22Rv1 (cell line): ENCODE data around the gene CSPG4.
A peak's percentile ranks its signal among the peaks of the same experiment; 100 is the strongest.
"Not testable (repeated sequence)": the region's sequence is repeated elsewhere in the genome, so short reads cannot be mapped to it uniquely, and the experiment has no call there.

Experiments
- H3K27ac ChIP-seq: fragments of 450-650 bp; 2 replicates; pipeline ENCODE4 v1.5.1; 2017
- ZFX ChIP-seq: fragments of 450-650 bp; IDR thresholded peaks from 2 replicates; pipeline ENCODE4 v1.6.1; 2017; ENCODE audit warnings: antibody characterized with exemption, borderline replicate concordance
- TF ChIP-seq, protein P1 (sequence below): fragments of 450-650 bp; IDR thresholded peaks from 2 replicates; pipeline ENCODE4 v1.5.1; 2017; ENCODE audit warnings: mild to moderate bottlenecking

CSPG4 gene

DNA sequence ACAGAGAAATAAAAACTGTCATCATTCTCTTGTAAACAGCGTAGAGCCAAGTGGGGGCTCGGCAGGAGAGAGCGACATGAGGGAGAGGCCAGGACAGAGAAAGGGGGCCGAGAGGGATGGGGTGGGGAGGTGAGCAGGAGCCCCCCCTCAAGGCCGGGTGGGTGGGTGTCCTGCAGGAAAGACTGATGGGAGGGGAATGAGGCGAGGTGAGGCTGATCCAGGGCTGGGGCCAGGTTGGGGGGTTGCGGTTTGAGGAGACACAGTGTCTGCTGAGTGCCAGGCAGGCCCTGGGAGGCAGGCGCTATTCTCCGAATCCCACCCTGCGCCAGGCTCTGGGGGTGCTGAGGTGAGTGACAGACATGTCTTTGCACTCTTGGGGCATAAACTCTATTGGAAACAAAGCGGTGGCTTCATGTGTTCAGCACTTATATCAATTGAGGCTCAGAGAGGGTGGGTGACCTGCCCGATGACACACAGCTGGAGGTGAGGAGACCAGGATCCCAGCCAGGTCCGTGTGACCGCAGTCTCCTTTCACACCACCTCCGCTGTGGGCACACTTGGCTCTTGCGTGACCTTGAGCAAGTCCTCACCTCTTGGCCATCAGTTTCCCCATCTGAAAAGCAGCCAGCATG lies 19.6 kb upstream of the CSPG4 start:
- TF ChIP-seq, protein P1, sequence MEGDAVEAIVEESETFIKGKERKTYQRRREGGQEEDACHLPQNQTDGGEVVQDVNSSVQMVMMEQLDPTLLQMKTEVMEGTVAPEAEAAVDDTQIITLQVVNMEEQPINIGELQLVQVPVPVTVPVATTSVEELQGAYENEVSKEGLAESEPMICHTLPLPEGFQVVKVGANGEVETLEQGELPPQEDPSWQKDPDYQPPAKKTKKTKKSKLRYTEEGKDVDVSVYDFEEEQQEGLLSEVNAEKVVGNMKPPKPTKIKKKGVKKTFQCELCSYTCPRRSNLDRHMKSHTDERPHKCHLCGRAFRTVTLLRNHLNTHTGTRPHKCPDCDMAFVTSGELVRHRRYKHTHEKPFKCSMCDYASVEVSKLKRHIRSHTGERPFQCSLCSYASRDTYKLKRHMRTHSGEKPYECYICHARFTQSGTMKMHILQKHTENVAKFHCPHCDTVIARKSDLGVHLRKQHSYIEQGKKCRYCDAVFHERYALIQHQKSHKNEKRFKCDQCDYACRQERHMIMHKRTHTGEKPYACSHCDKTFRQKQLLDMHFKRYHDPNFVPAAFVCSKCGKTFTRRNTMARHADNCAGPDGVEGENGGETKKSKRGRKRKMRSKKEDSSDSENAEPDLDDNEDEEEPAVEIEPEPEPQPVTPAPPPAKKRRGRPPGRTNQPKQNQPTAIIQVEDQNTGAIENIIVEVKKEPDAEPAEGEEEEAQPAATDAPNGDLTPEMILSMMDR: no peak
- TF ChIP-seq ZFX: no peak
- no peak overlapping the region for H3K27ac ChIP-seq

DNA sequence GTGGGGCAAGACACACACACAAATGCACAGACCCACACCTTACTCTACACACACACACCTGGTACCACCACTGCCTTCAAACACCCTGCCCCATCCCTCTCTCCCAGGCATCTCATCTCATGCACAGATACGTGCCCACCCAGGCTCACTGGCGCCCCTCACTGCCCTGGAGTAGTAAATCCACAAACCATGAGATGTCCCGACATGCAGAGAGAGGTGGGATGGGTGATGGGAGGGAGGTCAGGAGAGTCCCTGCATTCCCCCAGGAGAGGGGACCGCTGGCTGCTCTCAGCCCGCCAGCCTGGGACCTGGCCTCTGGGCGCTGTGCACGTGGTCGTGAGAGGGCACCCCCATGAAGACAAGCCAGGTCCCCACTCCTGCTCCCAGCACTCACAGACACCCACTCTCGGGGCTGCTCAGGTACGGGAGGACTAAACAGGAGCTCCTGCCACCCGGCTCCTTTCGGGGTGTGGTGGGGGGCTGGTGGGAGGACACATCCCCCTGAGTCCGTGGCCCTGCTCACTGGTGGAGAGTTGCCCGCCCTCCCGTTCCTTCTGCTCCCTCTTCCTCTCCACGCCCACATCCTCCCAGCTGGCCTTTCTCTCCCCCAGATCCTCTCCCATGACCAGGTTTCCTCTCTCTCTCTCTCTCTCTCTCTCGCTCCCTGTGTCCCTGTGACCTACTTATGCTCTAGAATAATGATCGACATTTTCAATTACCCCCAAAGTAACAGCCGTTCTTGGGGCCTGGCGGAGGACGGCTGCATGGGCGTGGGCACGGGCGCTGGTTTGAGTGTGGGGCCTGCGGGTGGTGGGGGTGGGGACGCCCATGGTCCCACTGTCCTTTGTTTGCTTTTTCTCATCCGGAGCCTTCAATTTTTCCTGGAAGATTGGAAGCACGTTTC lies 18.9 kb upstream of the CSPG4 start:
- no peak overlapping the region for H3K27ac ChIP-seq
- no peak for TF ChIP-seq ZFX
- TF ChIP-seq, protein P1: no peak

DNA sequence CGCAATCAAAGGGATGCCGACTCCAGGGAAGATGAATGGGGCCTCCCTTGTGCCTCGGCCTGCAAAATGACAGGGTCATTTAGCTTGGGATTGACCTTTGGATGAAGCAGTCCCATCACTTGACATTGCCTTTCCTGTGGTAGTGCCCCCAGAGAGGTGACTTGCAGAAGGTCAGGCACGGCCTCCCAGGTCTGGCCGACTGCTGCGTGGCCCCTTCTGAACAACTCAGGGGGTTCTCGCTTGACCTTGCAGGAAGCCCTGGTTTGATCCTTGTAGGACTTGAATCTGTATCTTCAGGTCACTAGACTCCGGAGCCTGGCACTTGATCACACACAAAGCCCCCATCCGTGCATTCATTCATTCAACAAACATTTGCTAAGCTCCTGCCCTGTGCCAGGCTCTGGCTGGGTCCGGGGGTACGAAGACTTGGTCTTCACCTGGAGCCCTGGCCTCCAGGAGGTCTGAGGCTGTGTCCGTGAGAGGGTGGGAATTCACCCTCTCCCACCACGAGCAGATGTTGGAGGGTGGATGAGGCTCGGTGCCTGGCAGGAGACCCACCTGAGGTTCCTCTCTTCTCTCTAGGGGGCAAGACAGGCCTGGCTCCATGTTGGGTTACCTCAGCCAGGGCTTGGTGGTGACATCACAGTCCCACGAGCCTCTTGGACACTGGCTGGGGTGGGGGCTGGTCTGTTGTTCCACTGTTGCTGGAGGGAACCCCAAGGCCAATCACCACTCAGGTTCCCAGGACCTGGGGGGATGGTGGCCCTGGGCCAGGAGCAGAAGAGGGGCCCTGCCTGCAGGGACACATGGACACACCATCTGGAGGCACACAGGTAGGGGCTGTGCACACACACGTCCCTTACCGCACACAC lies 18.0 kb upstream of the CSPG4 start:
- not testable (repeated sequence) for H3K27ac ChIP-seq

DNA sequence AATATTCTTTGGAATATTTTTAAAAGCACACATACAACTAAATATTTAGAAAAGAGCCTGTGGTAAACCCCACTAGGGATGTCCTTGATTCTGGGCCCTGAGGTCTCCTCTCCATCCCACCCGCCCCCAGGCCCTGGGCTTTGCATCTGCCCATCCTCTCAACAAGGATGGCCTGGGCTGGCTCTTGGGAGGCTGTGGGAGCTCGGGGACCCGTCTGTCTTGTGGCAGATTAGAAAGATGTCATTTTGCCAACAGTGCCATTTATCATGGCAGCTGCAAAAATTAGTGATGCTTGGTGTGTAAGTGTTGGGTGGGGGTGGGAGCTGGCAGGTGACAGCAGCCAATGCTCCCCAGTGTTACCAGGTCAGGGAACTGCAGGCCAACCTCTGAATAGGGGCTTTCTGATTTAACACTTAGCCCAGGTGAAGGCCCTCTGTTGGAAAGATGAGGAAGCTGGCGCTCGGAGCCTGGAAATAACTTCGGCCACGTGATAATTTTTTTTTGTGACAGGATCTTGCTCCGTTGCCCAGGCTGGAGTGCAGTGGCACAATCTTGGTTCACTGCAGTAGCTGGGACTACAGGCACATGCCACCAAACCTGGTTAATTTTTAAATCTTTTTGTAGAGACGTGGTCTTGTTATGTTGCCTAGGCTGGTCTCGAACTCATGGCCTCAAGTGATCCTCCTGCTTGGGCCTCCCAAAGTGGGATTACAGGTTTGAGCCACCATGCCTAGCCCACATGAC lies 16.9 kb upstream of the CSPG4 start:
- TF ChIP-seq, protein P1: no peak
- TF ChIP-seq ZFX: no peak
- H3K27ac ChIP-seq: no peak overlapping the region

DNA sequence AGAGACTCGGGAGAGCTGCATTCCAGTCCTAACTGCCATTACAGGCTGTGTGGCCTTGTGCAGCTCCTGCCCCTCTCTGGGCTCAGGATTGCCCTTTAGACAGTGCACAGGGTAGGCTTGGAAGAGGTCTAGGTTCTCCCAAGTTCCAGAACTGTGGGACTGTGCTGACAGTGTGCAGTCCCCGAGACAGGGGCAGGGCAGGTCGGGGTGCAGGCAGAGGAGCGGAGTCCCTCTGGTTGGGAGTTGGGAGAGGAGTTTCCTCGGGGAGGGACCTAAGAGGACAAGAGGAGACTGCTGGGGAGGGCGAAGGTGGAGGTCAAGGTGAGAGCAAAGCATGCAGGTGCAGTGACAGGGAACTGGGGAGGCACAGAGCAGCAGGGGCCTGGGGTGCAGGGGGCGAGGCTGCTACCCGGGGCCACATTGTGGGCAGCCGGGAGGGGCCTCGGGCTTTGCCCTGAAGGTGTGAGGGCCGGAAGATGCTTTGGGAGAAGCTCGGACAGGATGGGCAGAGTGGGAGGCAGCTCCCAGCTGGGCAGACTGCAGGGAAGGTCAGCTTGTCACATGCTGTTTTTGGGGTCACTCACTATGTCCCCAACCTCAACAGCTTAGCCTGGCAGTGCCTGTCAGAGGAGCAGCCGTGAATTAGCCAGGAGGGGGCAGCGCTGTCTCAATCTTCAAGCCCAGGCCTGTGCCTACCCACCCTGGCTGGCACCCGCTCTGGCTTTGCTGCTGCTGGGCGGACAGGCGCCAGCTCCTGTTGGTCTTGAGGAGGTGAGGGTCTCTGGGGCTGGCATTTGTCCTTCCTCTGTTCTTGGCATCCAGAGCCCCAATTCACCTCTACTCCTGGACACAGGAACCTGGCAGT lies 15.4 kb upstream of the CSPG4 start:
- TF ChIP-seq, protein P1: peak; percentile 63
- TF ChIP-seq ZFX: no peak
- H3K27ac ChIP-seq: no peak overlapping the region

DNA sequence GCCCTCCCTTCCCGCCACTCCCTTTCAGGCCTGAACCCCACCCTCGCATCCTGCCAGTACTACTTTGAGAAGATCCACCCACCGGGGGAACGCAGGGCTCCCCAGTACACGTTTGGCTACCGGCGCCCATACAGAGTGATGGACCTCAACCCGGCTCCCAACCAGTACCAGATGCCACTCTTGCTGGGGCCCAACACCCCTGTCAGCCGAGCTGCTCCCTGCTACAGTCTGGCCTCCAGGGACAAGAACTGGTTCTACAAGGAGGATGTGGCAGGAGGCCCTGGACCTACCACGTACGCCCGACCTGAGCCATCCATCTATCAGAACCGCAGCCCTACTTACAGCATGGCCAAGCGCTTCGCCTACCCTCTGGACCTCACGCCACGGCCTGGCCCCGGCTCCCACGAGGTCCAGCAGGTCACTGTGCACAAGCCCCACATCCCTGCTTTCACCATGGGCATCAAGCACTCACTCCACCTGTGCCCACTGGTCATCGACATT lies 14.4 kb upstream of the CSPG4 start:
- H3K27ac ChIP-seq: no peak overlapping the region
- TF ChIP-seq, protein P1: no peak
- no peak for TF ChIP-seq ZFX
